Kidney (tissue), 14 donors: Measurements from ENCODE around the gene RASGRF1. TPM values are rescaled to one million over a fixed set of nuclear protein-coding genes. Genes with fewer than 3 reads are reported as not detected.

Experiments used
- DNase-seq, 5 donors: peaks; one replicate each; pipeline ENCODE4 v3.0.0-alpha.2; 2013 to 2020
- FAIRE-seq: peaks from 2 replicates; lab custom pipeline; 2012; peaks lifted over from hg19 to GRCh38; lab: Jason Lieb, UNC
- H3K27ac ChIP-seq, 2 donors: one replicate each; pipeline ENCODE4 v1.7.0; 2013; ENCODE audit warnings: low read depth in 2 of 2, low read length in 2 of 2, inconsistent platforms in 1 of 2
- H3K27me3 ChIP-seq: one replicate; pipeline ENCODE4 v1.7.1; 2013; ENCODE audit warnings: low read length, inconsistent platforms; ENCODE audit not compliant: control insufficient read depth, insufficient read depth
- H3K36me3 ChIP-seq, 3 donors: one replicate each; pipeline versions ENCODE4 v1.7.0 to v1.7.1; 2013; ENCODE audit warnings: low read length in 3 of 3, control low read depth in 1 of 3, inconsistent platforms in 1 of 3; ENCODE audit not compliant: insufficient read depth in 3 of 3, control insufficient read depth in 2 of 3
- H3K4me1 ChIP-seq, 3 donors: one replicate each; pipeline versions ENCODE4 v1.7.0 to v1.7.1; 2013; ENCODE audit warnings: low read length in 3 of 3, inconsistent platforms in 1 of 3, low read depth in 1 of 3; ENCODE audit not compliant: control insufficient read depth in 2 of 3, insufficient read depth in 2 of 3
- H3K4me3 ChIP-seq, 3 donors: one replicate each; pipeline versions ENCODE4 v1.7.0 to v1.8.1; 2013; ENCODE audit warnings: low read length in 3 of 3, control low read depth in 1 of 3, inconsistent platforms in 1 of 3
- H3K9ac ChIP-seq, 3 donors: one replicate each; pipeline versions ENCODE4 v1.7.0 to v1.7.1; 2013; ENCODE audit warnings: low read length in 3 of 3, control low read depth in 1 of 3, inconsistent platforms in 1 of 3
- H3K9me3 ChIP-seq, 3 donors: one replicate each; pipeline versions ENCODE4 v1.7.0 to v1.7.1; 2013; ENCODE audit warnings: low read length in 3 of 3, control low read depth in 1 of 3, inconsistent platforms in 1 of 3; ENCODE audit not compliant: control insufficient read depth in 2 of 3, insufficient read depth in 1 of 3
- intact Hi-C: fragments of 100-400 bp; cut with DNase I; formaldehyde crosslinking; loops from one replicate; pipeline ENCODE4 v1.11.1; 2022
- polyA plus RNA-seq: library from polyadenylated mRNA; stranded (reverse); fragments of 350-450 nt; fragmentation: Illumina TruSeq; extraction: RNeasy Lipid Tissue Mini Kit (QIAGEN cat#74804); gene quantifications from one replicate; pipeline ENCODE4 v1.2.3, GENCODE V29; 2014; ENCODE audit warnings: low read depth, low replicate concordance; ENCODE audit not compliant: insufficient read depth
- total RNA-seq: library from RNA; stranded (reverse); fragmentation: NEBNext Ultra II Directional; extraction: Animal tissue kit (Norgen Biotek cat#: 25700); gene quantifications from one replicate; pipeline ENCODE4 v1.2.1, GENCODE V29; 2021
- TF ChIP-seq, protein P1 (sequence below): IDR thresholded peaks from 3 replicates; pipeline ENCODE4 v1.5.1; 2012; ENCODE audit warnings: mild to moderate bottlenecking, moderate library complexity, borderline replicate concordance; ENCODE audit not compliant: insufficient read depth; ENCODE audit errors: extremely low read depth
- donor health status: control.
- donor health status: control.
- donor health status: control.
- donor health status: control.
- donor health status: control.
- donor health status: DM: yes; HTN: yes; CAD: no.
- donor health status: Normal renal cell carcinoma (clear cell type).

The RASGRF1 gene
- total and polyA plus RNA-seq, 2 donors from 2014 or later, result 0.98 to 4.2 TPM

GRCh38 chr15:79133309-79133708, 42.7 kb upstream of the RASGRF1 start:
- Histone ChIP-seq H3K27ac (no peak overlapping the region), H3K36me3 (no peaks in the 10 kb centered on the region), H3K4me1 (no peaks in the 10 kb centered on the region), H3K9ac (no peak overlapping the region), H3K27me3 (no peaks in the 10 kb centered on the region), H3K4me3 (no peak overlapping the region), H3K9me3 (peaks cover 0 to 22% (median 0%) of the 10 kb centered on the region in 3 donors)
- DNase-seq (no peak), FAIRE-seq (no peak)
- intact Hi-C loops, result no loop called here
- TF ChIP-seq, protein P1, sequence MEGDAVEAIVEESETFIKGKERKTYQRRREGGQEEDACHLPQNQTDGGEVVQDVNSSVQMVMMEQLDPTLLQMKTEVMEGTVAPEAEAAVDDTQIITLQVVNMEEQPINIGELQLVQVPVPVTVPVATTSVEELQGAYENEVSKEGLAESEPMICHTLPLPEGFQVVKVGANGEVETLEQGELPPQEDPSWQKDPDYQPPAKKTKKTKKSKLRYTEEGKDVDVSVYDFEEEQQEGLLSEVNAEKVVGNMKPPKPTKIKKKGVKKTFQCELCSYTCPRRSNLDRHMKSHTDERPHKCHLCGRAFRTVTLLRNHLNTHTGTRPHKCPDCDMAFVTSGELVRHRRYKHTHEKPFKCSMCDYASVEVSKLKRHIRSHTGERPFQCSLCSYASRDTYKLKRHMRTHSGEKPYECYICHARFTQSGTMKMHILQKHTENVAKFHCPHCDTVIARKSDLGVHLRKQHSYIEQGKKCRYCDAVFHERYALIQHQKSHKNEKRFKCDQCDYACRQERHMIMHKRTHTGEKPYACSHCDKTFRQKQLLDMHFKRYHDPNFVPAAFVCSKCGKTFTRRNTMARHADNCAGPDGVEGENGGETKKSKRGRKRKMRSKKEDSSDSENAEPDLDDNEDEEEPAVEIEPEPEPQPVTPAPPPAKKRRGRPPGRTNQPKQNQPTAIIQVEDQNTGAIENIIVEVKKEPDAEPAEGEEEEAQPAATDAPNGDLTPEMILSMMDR, result no peak

- Histone ChIP-seq H3K27me3 (no peaks in the 10 kb centered on the region), H3K4me3 (no peak overlapping the region), H3K9me3 (peaks cover 0 to 22% (median 0%) of the 10 kb centered on the region in 3 donors), H3K9ac (no peak overlapping the region), H3K27ac (no peak overlapping the region), H3K36me3 (no peaks in the 10 kb centered on the region), H3K4me1 (no peaks in the 10 kb centered on the region)
- TF ChIP-seq, protein P1, result no peak
- DNase-seq (no peak), FAIRE-seq (no peak)
- intact Hi-C loops, result no loop called here
Measured at GRCh38 chr15:79132770-79133169, 42.2 kb upstream of the RASGRF1 start.

- no peaks in the 10 kb centered on the region for H3K36me3 ChIP-seq
- no peak for DNase-seq
- H3K9me3 ChIP-seq, result peaks cover 0 to 22% (median 0%) of the 10 kb centered on the region in 3 donors
- no peaks in the 10 kb centered on the region for H3K4me1 ChIP-seq
- intact Hi-C loops, result no loop called here
- H3K4me3 ChIP-seq, result no peak overlapping the region
- FAIRE-seq, result no peak
- no peak overlapping the region for H3K27ac ChIP-seq
- TF ChIP-seq, protein P1, result no peak
- H3K27me3 ChIP-seq, result no peaks in the 10 kb centered on the region
- H3K9ac ChIP-seq, result no peak overlapping the region
Measured at GRCh38 chr15:79132361-79132760, 41.8 kb upstream of the RASGRF1 start.
